HEK293 (cell line): Measurements from ENCODE around the gene ETS2.

Experiments
- ZNF549 ChIP-seq: fragments of 450-650 bp; IDR thresholded peaks from 2 replicates; pipeline ENCODE4 v1.5.1; 2018; ENCODE audit warnings: missing biosample characterization, missing genetic modification characterization, mild to moderate bottlenecking, inconsistent platforms, moderate library complexity
- TF ChIP-seq, protein P1 (sequence below): fragments of 450-650 bp; formaldehyde crosslinking; IDR thresholded peaks from 2 replicates; pipeline ENCODE4 v1.5.1; 2016; ENCODE audit warnings: missing biosample characterization, missing genetic modification characterization

DNA sequence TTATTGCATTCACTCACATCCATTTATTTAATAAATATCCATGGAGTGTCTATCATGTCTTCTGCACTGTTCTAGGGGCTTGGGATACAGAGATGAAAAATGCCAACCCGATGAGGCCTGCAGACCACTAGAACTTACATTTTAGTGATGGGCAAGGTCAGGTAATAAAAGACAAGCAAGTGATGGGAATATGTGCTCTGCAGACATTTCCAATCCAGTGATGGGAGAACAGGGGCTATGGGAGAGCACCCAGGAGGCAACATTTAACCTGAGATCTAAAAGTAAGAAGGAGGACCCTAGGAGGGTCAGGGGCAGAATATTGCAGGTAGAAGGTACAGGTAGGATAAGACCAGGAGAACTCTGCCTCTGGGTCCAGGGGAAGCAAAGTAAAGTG is 53.1 kb downstream of the ETS2 start:
- TF ChIP-seq, protein P1, sequence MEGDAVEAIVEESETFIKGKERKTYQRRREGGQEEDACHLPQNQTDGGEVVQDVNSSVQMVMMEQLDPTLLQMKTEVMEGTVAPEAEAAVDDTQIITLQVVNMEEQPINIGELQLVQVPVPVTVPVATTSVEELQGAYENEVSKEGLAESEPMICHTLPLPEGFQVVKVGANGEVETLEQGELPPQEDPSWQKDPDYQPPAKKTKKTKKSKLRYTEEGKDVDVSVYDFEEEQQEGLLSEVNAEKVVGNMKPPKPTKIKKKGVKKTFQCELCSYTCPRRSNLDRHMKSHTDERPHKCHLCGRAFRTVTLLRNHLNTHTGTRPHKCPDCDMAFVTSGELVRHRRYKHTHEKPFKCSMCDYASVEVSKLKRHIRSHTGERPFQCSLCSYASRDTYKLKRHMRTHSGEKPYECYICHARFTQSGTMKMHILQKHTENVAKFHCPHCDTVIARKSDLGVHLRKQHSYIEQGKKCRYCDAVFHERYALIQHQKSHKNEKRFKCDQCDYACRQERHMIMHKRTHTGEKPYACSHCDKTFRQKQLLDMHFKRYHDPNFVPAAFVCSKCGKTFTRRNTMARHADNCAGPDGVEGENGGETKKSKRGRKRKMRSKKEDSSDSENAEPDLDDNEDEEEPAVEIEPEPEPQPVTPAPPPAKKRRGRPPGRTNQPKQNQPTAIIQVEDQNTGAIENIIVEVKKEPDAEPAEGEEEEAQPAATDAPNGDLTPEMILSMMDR (tag by site-specific recombination), result no peak
- no peak for TF ChIP-seq ZNF549
